Peyer's patch (tissue), 4 donors: ENCODE data around the gene DOCK4. TPM values are rescaled to one million over a fixed set of nuclear protein-coding genes. Genes with fewer than 3 reads are reported as not detected.
A peak's percentile ranks its signal among the peaks of the same experiment; 100 is the strongest.

Experiments
- DNase-seq, 3 donors: peaks; one replicate each; pipeline ENCODE4 v3.0.0-alpha.2; 2017 to 2019
- H3K27ac ChIP-seq, 4 donors: fragments of 200-600 bp; sonication (generic); one replicate each; pipeline ENCODE4 v1.5.1; 2016 to 2019
- H3K27me3 ChIP-seq, 2 donors: fragments of 200-600 bp; sonication (generic); one replicate each; pipeline ENCODE4 v1.5.1; 2019
- H3K36me3 ChIP-seq, 3 donors: fragments of 200-600 bp; sonication (generic); one replicate each; pipeline ENCODE4 v1.5.1; 2016 to 2019
- H3K4me1 ChIP-seq, 4 donors: fragments of 200-600 bp; sonication (generic); one replicate each; pipeline ENCODE4 v1.5.1; 2016 to 2019
- H3K4me3 ChIP-seq, 4 donors: fragments of 200-600 bp; sonication (generic); 1 replicate in 3 of 4; 2 replicates in 1 of 4; pipeline ENCODE4 v1.5.1; 2016 to 2019; ENCODE audit warnings: mild to moderate bottlenecking in 1 of 4
- H3K9me3 ChIP-seq, 4 donors: fragments of 200-600 bp; sonication (generic); one replicate each; pipeline ENCODE4 v1.5.1; 2016 to 2019; ENCODE audit warnings: mild to moderate bottlenecking in 1 of 4
- CTCF ChIP-seq, 6 experiments: fragments of 450-650 bp in 4 of 6; fragments of 200-600 bp in 2 of 6; sonication (generic) in 1 of 6; IDR thresholded peaks; one replicate each; pipeline ENCODE4 v1.5.1; 2017 to 2019; ENCODE audit warnings: antibody characterized with exemption in 6 of 6, mild to moderate bottlenecking in 3 of 6, moderate library complexity in 1 of 6
- POLR2A ChIP-seq, 2 donors: fragments of 450-650 bp; IDR thresholded peaks; one replicate each; pipeline ENCODE4 v1.5.1; 2017; ENCODE audit warnings: antibody characterized with exemption in 2 of 2, mild to moderate bottlenecking in 2 of 2, moderate library complexity in 2 of 2
- total RNA-seq, 4 donors: library from RNA; depleted of rRNA; stranded (reverse); fragments of >200 nt; gene quantifications; one replicate each; pipeline ENCODE4 v1.1.0, GENCODE V29; 2016

DOCK4 gene
- total RNA-seq, 4 donors from 2014 or later, result 5.1 to 52.8 (median 15.5) TPM

- no peaks in the 10 kb centered on the region for H3K36me3 ChIP-seq
- no peaks in the 10 kb centered on the region for H3K4me1 ChIP-seq
- no peaks in the 10 kb centered on the region for H3K9me3 ChIP-seq
- TF ChIP-seq POLR2A (IDR thresholded peaks at IDR 0.05) (no peak), CTCF (IDR thresholded peaks at IDR 0.05) (no peak)
- no peak for DNase-seq
- H3K27me3 ChIP-seq, result no peaks in the 10 kb centered on the region
- H3K4me3 ChIP-seq, result no peak overlapping the region
- H3K27ac ChIP-seq, result no peak overlapping the region
These were observed 218.9 kb downstream of the DOCK4 start for GRCh38 chr7:111987115-111987826.

GRCh38 chr7:111986601-111987000 lies 219.6 kb downstream of the DOCK4 start:
- no peaks in the 10 kb centered on the region for H3K36me3 ChIP-seq
- no peak for DNase-seq
- no peak for TF ChIP-seq POLR2A (IDR thresholded peaks at IDR 0.05)
- no peak for TF ChIP-seq CTCF (IDR thresholded peaks at IDR 0.05)
- no peaks in the 10 kb centered on the region for H3K9me3 ChIP-seq
- H3K27me3 ChIP-seq, result no peaks in the 10 kb centered on the region
- H3K27ac ChIP-seq, result peak overlapping the region in 1 of 4 donors; percentile 9
- no peak overlapping the region for H3K4me3 ChIP-seq
- H3K4me1 ChIP-seq, result no peaks in the 10 kb centered on the region

GRCh38 chr7:111985798-111986197 lies 220.4 kb downstream of the DOCK4 start:
- H3K36me3 ChIP-seq, result no peaks in the 10 kb centered on the region

GRCh38 chr7:111982804-111983203 lies 223.4 kb downstream of the DOCK4 start:
- no peaks in the 10 kb centered on the region for H3K4me1 ChIP-seq
- no peaks in the 10 kb centered on the region for H3K27me3 ChIP-seq
- no peak overlapping the region for H3K27ac ChIP-seq
- no peak overlapping the region for H3K4me3 ChIP-seq
- DNase-seq, result no peak
- H3K9me3 ChIP-seq, result no peaks in the 10 kb centered on the region
- TF ChIP-seq POLR2A (IDR thresholded peaks at IDR 0.05), result no peak
- TF ChIP-seq CTCF (IDR thresholded peaks at IDR 0.05), result no peak
- no peaks in the 10 kb centered on the region for H3K36me3 ChIP-seq

More at GRCh38 chr7:111985798-111986197, 220.4 kb downstream of the DOCK4 start:
- H3K27ac ChIP-seq, result no peak overlapping the region
- DNase-seq, result no peak
- H3K9me3 ChIP-seq, result no peaks in the 10 kb centered on the region
- no peak for TF ChIP-seq CTCF (IDR thresholded peaks at IDR 0.05)
- no peak for TF ChIP-seq POLR2A (IDR thresholded peaks at IDR 0.05)
- no peaks in the 10 kb centered on the region for H3K4me1 ChIP-seq
- H3K4me3 ChIP-seq, result no peak overlapping the region
- no peaks in the 10 kb centered on the region for H3K27me3 ChIP-seq

- no peak for TF ChIP-seq CTCF (IDR thresholded peaks at IDR 0.05)
- TF ChIP-seq POLR2A (IDR thresholded peaks at IDR 0.05), result no peak
- Histone ChIP-seq H3K4me1 (no peaks in the 10 kb centered on the region), H3K36me3 (no peaks in the 10 kb centered on the region), H3K4me3 (no peak overlapping the region), H3K27ac (no peak overlapping the region), H3K9me3 (no peaks in the 10 kb centered on the region), H3K27me3 (no peaks in the 10 kb centered on the region)
- no peak for DNase-seq
These were observed 224.1 kb downstream of the DOCK4 start for GRCh38 chr7:111982133-111982532.
